C4-2B (cell line): ENCODE results near the gene ARL2BP.

Source experiments
- ZFX ChIP-seq: fragments of 450-650 bp; IDR thresholded peaks from 2 replicates; pipeline ENCODE4 v1.6.1; 2017
- TF ChIP-seq, protein P1 (sequence below): fragments of 450-650 bp; conservative IDR thresholded peaks from 2 replicates; pipeline ENCODE4 v1.5.1; 2017; ENCODE audit warnings: mild to moderate bottlenecking

DNA sequence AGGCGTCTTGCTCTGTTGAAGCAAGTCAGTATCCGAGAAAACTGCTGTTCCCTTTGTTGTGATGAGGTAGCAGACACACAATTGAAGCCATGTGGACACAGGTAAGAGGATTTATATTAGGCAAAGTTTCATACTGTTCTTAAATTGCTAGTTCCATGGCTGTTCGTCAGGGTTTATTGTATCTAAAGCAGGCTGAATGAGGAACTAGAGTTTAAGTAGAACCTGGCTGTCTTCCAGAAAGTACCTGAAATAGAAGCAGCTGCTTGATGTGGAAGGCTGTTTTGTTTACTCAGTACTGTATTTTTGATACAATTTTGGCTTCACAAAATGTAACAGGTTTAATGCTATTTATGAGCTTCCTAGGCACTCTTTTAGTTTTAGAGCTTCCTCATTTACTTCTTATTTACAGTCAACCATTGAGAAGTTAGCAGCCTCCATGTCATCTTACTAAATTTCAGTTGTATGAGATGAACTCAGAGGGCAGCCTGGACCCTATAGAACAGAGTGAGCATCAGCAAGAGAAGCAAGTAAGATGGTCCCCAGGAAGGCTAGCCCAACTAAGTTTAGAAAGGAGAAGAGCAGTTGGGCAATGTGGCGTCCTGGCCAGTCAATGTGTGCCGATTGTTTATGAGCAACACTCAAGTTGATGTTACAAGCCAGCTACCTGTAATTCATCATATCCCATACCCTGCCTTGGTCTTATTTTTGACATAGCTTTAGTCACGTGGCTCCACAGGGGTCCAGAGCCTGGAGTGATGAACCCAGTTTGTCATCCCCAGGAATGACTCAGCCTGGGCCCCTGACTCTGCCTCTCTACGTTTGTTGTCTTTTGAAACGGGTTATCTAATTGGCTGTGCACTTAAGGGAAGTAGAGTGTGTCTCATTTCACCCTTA, 9.7 kb upstream of the ARL2BP start:
- TF ChIP-seq, protein P1, sequence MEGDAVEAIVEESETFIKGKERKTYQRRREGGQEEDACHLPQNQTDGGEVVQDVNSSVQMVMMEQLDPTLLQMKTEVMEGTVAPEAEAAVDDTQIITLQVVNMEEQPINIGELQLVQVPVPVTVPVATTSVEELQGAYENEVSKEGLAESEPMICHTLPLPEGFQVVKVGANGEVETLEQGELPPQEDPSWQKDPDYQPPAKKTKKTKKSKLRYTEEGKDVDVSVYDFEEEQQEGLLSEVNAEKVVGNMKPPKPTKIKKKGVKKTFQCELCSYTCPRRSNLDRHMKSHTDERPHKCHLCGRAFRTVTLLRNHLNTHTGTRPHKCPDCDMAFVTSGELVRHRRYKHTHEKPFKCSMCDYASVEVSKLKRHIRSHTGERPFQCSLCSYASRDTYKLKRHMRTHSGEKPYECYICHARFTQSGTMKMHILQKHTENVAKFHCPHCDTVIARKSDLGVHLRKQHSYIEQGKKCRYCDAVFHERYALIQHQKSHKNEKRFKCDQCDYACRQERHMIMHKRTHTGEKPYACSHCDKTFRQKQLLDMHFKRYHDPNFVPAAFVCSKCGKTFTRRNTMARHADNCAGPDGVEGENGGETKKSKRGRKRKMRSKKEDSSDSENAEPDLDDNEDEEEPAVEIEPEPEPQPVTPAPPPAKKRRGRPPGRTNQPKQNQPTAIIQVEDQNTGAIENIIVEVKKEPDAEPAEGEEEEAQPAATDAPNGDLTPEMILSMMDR: no peak
- no peak for TF ChIP-seq ZFX
